ENCODE measurements around the gene SH2D3A.
"Not testable (repeated sequence)": the region's sequence is repeated elsewhere in the genome, so short reads cannot be mapped to it uniquely, and the experiment has no call there.

Gene SH2D3A

DNA sequence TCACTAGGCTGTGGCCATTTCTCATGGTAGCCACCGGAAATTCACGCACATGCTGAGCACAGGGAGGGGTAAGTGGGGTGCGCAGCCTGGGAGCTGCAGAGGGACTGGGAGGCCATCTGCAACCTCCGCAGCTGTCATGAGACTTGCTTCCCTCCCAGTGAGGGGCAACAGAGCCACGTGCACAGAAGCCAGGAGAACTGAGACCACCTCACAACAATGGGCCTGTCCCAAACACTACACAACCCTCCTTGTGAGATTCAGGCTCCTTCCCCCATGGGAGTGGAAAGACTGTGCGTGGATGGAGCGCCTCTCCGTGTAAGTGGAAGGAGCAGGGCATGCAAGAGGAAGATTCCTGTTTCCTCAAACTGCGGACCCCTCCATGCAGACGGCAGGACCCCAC lies 55.6 kb downstream of the SH2D3A start:
- FAIRE-seq = no peak
- DNase-seq (ENCODE audit: extremely low spot score, insufficient read length, low read depth) = no peak

DNA sequence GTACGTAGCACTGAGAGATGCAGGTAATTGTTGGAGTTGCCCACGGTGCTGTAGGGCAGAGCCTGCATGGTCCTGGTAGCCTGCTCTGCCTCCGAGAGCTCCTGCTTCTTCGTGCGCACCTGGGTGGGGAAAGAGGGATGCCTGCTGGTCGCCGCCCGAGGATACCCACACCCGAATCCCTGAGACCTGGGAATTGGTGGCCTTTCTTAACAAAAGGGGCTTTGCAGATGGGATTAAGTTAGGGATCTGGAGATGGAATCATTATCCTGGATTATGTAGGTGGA lies 56.2 kb downstream of the SH2D3A start:
- no peak for DNase-seq (ENCODE audit: extremely low spot score, insufficient read length, low read depth)
- no peak for FAIRE-seq

DNA sequence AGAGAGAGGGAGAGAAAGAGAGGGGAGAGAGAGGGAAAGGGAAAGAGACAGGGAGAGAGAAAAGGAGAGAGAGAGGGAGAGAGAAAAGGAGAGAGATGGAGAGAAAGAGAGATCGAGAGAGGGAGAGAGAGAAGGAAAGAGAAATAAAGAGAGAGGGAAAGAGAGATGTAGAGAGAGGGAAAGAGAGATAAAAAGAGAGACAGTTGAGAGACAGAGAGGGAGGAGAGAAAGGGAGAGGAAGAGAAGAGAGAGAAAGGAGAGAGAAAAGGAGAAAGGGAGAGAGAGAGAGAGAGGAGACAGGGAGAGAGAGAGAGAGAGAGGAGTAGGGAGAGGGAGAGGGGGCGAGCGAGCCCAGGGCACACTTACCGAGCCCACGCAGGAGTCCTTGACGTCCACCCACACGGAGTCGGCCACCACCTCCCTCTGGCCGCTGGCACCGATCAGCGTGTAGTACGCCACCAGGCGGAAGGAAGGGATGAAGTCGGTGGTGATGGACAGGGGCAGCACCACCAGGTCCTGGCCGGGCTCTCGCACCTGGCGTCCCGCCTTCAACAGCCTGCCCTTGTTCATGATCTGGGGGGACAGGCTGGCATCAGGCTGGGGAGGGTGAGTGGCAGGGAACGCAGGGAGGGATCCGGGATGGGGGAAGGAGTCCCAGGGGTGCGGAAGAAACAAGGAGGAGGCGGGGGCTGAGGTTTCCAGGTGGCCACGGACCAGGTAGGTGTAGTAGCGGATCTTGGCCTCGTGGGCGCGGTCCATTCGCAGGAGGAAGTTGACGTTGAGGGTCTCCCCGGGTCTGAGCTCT lies 56.8 kb downstream of the SH2D3A start:
- FAIRE-seq = no peak
- no peak for DNase-seq (ENCODE audit: extremely low spot score, insufficient read length, low read depth)

DNA sequence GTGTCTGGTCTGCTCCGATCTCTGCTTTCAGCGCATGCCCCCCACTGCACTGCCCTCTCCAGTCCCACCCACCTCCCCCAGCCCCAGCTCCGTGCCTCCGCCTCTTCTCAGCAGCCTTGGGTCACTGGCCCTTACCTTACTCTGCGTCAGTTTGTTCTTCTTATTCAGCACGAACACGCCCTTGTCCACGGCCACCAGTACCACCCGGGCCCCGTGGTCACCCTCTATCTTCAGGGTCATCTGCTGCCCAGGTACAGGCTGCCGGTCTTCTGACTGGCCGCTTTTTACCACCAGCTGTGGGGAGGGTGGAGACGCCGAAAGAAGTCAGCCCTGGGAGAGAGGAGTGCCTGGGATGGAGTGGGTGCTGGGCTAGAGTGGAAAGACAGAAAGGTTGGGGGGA lies 57.7 kb downstream of the SH2D3A start:
- FAIRE-seq = no peak

DNA sequence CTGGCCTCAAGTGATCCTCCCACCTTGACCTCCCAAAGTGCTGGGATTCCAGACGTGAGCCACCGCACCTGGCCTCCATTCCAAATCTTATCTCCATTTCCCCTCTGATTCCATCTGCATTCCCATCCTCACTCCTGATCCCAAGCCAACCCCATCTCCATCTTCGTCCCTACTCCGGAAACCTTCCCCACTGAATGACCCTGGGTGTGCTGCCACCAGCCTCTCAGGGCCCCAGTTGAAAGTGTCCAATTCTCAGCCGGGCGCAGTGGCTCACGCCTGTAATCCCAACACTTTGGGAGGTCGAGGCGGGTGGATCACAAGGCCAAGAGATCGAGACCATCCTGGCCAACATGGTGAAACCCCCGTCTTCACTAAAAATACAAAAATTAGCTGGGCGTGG lies 58.3 kb downstream of the SH2D3A start:
- FAIRE-seq; DNase-seq (ENCODE audit: extremely low spot score, insufficient read length, low read depth): not testable (repeated sequence)

More for the DNA sequence above, 57.7 kb downstream of the SH2D3A start:
- DNase-seq (ENCODE audit: extremely low spot score, insufficient read length, low read depth) = no peak

DNA sequence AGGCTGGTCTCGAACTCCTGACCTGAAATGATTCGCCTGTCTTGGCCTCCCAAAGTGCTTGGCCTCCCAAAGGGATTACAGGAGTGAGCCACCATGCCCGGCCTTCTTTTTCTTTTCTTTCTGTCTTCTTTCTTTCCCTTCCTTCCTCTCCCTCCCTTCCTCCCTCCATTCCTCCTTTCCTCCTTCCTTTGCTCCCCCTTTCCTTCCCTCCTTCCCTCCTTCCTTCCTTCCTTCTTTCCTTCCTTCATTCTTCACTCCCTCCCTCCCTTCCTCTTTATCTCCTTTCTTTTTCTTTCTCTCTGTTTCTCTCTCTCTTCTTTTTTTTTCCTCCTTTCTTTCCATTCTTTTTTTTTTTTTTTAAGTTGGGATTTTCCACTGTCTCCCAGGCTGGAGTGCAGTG lies 58.9 kb downstream of the SH2D3A start:
- no peak for FAIRE-seq
- no peak for DNase-seq (ENCODE audit: extremely low spot score, insufficient read length, low read depth)

GRCh38 chr19:6707658-6708018 lies 59.6 kb downstream of the SH2D3A start:
- FAIRE-seq (no peak), DNase-seq (ENCODE audit: extremely low spot score, insufficient read length, low read depth) (no peak)

GRCh38 chr19:6707011-6707657 lies 60.1 kb downstream of the SH2D3A start:
- no peak for FAIRE-seq
- DNase-seq (ENCODE audit: extremely low spot score, insufficient read length, low read depth) = no peak

- DNase-seq (ENCODE audit: extremely low spot score, insufficient read length, low read depth) = no peak
- no peak for FAIRE-seq
Observed at GRCh38 chr19:6706633-6706958, 60.6 kb downstream of the SH2D3A start.

- FAIRE-seq (no peak), DNase-seq (ENCODE audit: extremely low spot score, insufficient read length, low read depth) (no peak)
Observed at GRCh38 chr19:6705931-6706632, 61.2 kb downstream of the SH2D3A start.

All from GM18507 (cell line).